ENCODE data around the gene CASTOR1.

- TF ChIP-seq POLR2A (IDR thresholded peaks at IDR 0.05): no peak
- TF ChIP-seq CTCF (IDR thresholded peaks at IDR 0.05): no peak
- no peak for TF ChIP-seq POLR2AphosphoS5 (IDR thresholded peaks at IDR 0.05)
These were observed 48.5 kb downstream of the CASTOR1 start for GRCh38 chr22:30240541-30241417.
